Upper lobe of left lung (tissue), 4 donors: Measurements from ENCODE around the gene FAM83D.

Experiments used
- POLR2A ChIP-seq, 4 donors: fragments of 450-650 bp; IDR thresholded peaks; one replicate each; pipeline ENCODE4 v1.5.1; 2016 to 2017; ENCODE audit warnings: antibody characterized with exemption in 4 of 4, mild to moderate bottlenecking in 2 of 4
- TF ChIP-seq, protein P1 (sequence below), 6 experiments: fragments of 450-650 bp in 4 of 6; fragments of 200-600 bp in 2 of 6; sonication (generic) in 2 of 6; IDR thresholded peaks; one replicate each; pipeline ENCODE4 v1.5.1; 2016 to 2019; ENCODE audit warnings: antibody characterized with exemption in 6 of 6

DNA sequence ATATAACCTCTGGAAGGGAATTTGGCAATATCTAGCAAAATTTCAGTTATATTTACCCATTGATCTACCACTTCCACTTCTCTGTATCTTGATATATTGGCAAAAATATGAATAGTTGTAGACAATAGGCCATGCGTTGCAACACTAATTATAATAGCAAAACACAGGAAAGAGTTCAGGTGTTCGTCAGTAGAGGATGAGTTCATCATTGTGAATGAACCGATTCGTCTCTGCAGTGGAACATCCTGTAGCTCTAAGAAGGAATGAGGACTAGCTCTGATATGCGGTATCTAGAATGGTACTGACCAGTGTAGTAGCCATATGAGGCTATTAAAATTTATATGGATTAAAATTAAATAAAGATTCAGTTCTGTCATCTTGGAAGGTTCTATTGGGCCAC is 8.3 kb downstream of the FAM83D start:
- TF ChIP-seq, protein P1, sequence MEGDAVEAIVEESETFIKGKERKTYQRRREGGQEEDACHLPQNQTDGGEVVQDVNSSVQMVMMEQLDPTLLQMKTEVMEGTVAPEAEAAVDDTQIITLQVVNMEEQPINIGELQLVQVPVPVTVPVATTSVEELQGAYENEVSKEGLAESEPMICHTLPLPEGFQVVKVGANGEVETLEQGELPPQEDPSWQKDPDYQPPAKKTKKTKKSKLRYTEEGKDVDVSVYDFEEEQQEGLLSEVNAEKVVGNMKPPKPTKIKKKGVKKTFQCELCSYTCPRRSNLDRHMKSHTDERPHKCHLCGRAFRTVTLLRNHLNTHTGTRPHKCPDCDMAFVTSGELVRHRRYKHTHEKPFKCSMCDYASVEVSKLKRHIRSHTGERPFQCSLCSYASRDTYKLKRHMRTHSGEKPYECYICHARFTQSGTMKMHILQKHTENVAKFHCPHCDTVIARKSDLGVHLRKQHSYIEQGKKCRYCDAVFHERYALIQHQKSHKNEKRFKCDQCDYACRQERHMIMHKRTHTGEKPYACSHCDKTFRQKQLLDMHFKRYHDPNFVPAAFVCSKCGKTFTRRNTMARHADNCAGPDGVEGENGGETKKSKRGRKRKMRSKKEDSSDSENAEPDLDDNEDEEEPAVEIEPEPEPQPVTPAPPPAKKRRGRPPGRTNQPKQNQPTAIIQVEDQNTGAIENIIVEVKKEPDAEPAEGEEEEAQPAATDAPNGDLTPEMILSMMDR (IDR thresholded peaks at IDR 0.05) = no peak
- TF ChIP-seq POLR2A (IDR thresholded peaks at IDR 0.05) = no peak
